Measurements from ENCODE around the gene SGCB. TPM values are rescaled to one million over a fixed set of nuclear protein-coding genes. Genes with fewer than 3 reads are reported as not detected.

Gene SGCB
- total RNA-seq, 1 donor from 2014 or later: 26.5 TPM

DNA sequence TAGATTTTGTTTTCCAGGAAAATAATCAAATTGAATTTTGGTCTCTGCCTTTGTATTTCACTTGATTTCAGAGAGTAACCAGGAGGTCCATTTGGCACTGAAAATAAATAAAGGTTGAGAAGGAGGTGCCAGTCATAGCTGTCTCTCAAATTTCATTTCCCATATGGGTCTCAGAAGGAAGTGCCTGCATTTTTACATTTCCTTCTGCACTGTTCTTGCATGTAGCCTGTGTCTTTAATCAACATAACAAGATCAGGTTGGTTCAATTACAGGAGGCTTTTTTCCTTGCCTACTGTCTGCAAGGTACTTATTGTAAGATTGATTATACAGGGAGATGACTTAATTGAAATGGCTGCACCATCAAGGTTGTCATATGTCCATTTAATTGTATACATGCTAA lies 33.7 kb downstream of the SGCB start:
- Histone ChIP-seq H3K36me3 (no peaks in the 10 kb centered on the region), H3K27me3 (no peaks in the 10 kb centered on the region), H3K4me1 (no peaks in the 10 kb centered on the region), H3K27ac (no peak overlapping the region), H3K4me3 (no peak overlapping the region), H3K9me3 (no peaks in the 10 kb centered on the region)
- TF ChIP-seq POLR2A (IDR thresholded peaks at IDR 0.05) (no peak), POLR2AphosphoS5 (IDR thresholded peaks at IDR 0.05; ENCODE audit: insufficient read depth in 1 of 2, low read depth in 1 of 2) (no peak)
- TF ChIP-seq, protein P1, sequence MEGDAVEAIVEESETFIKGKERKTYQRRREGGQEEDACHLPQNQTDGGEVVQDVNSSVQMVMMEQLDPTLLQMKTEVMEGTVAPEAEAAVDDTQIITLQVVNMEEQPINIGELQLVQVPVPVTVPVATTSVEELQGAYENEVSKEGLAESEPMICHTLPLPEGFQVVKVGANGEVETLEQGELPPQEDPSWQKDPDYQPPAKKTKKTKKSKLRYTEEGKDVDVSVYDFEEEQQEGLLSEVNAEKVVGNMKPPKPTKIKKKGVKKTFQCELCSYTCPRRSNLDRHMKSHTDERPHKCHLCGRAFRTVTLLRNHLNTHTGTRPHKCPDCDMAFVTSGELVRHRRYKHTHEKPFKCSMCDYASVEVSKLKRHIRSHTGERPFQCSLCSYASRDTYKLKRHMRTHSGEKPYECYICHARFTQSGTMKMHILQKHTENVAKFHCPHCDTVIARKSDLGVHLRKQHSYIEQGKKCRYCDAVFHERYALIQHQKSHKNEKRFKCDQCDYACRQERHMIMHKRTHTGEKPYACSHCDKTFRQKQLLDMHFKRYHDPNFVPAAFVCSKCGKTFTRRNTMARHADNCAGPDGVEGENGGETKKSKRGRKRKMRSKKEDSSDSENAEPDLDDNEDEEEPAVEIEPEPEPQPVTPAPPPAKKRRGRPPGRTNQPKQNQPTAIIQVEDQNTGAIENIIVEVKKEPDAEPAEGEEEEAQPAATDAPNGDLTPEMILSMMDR (IDR thresholded peaks at IDR 0.05): no peak
- no peak for DNase-seq (ENCODE audit: extremely low spot score in 2 of 2)
- intact Hi-C loops (cut with DNase I): no loop called here

DNA sequence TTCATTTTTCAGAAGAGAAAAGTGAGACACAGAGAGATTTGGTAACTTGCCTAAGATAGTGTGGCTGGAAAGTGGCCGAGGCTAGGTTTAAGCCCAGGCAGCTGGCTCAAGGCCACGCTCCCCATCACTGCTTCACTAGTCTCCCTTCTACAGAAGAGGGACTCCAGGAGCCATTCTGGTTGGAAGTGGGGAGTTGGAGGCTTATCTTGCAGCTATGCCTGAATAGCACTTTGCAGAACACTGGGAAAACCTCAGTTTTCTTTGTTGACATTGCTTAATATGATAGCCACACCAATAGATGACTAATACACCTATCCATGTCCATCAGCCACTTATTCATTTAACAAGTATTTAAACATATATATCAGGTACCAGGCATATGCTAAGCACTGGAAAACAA lies 36.5 kb downstream of the SGCB start:
- H3K9me3 ChIP-seq: no peaks in the 10 kb centered on the region
- TF ChIP-seq, protein P1 (IDR thresholded peaks at IDR 0.05): no peak
- TF ChIP-seq POLR2A (IDR thresholded peaks at IDR 0.05) (no peak), POLR2AphosphoS5 (IDR thresholded peaks at IDR 0.05; ENCODE audit: insufficient read depth in 1 of 2, low read depth in 1 of 2) (no peak)
- H3K27me3 ChIP-seq: no peaks in the 10 kb centered on the region
- DNase-seq (ENCODE audit: extremely low spot score in 2 of 2): no peak
- H3K27ac ChIP-seq: no peak overlapping the region
- no peak overlapping the region for H3K4me3 ChIP-seq
- intact Hi-C loops (cut with DNase I): no loop called here
- no peaks in the 10 kb centered on the region for H3K4me1 ChIP-seq
- no peaks in the 10 kb centered on the region for H3K36me3 ChIP-seq

DNA sequence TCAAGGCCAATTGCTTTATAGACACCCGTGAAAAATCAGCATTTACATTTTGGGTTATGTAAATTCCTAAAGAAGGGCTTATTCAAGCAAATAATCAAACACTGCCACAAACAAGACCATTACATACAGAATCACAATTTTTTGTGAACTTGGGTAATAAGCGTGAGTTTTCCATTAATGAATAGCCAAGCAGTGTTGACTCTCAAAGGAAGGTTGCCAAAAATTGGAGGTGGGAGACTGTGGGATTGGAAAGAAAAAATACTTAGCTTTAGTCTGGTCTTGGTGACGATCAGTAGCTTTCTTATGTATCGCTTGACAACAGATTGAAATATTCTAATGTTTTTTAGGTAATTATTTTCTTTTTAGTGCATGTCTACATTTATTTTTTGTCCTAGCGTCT lies 38.8 kb downstream of the SGCB start:
- H3K27me3 ChIP-seq: no peaks in the 10 kb centered on the region
- TF ChIP-seq POLR2A (IDR thresholded peaks at IDR 0.05) (no peak), POLR2AphosphoS5 (IDR thresholded peaks at IDR 0.05; ENCODE audit: insufficient read depth in 1 of 2, low read depth in 1 of 2) (no peak)
- TF ChIP-seq, protein P1 (IDR thresholded peaks at IDR 0.05): no peak
- no peaks in the 10 kb centered on the region for H3K4me1 ChIP-seq
- H3K9me3 ChIP-seq: no peaks in the 10 kb centered on the region
- no peak overlapping the region for H3K27ac ChIP-seq
- H3K4me3 ChIP-seq: no peak overlapping the region
- H3K36me3 ChIP-seq: no peaks in the 10 kb centered on the region
- no peak for DNase-seq (ENCODE audit: extremely low spot score in 2 of 2)
- intact Hi-C loops (cut with DNase I): no loop called here

DNA sequence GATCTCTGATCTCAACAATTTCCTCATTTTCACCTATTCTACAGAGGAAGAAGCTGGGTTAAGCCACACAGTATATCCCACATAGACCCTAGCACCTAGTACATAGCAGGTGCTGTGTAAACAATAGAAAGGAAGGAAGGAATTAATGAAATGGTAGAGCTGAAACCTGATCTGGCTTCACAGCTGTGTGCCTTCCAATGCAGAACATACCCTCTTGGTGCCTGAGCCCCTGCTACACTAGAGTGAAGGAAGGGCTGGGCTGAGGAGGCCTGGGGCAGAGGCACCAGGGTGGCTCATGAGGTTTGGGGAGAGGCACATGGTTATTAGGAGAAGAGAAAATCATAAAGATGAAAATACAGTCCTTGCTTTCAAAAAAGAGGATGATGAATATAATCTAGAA lies 39.3 kb downstream of the SGCB start:
- no peak for TF ChIP-seq POLR2A (IDR thresholded peaks at IDR 0.05)
- TF ChIP-seq POLR2AphosphoS5 (IDR thresholded peaks at IDR 0.05; ENCODE audit: insufficient read depth in 1 of 2, low read depth in 1 of 2): no peak
- TF ChIP-seq, protein P1 (IDR thresholded peaks at IDR 0.05): no peak
- no peak overlapping the region for H3K4me3 ChIP-seq
- DNase-seq (ENCODE audit: extremely low spot score in 2 of 2): no peak
- H3K36me3 ChIP-seq: no peaks in the 10 kb centered on the region
- intact Hi-C loops (cut with DNase I): no loop called here
- no peak overlapping the region for H3K27ac ChIP-seq
- H3K27me3 ChIP-seq: no peaks in the 10 kb centered on the region
- H3K4me1 ChIP-seq: no peaks in the 10 kb centered on the region
- H3K9me3 ChIP-seq: no peaks in the 10 kb centered on the region

GRCh38 chr4:51997647-51998046 lies 40.5 kb downstream of the SGCB start:
- no peak for DNase-seq (ENCODE audit: extremely low spot score in 2 of 2)
- no peaks in the 10 kb centered on the region for H3K36me3 ChIP-seq
- no peak overlapping the region for H3K4me3 ChIP-seq
- intact Hi-C loops (cut with DNase I): no loop called here
- no peaks in the 10 kb centered on the region for H3K4me1 ChIP-seq
- H3K27me3 ChIP-seq: no peaks in the 10 kb centered on the region
- no peak for TF ChIP-seq POLR2A (IDR thresholded peaks at IDR 0.05)
- TF ChIP-seq, protein P1 (IDR thresholded peaks at IDR 0.05): no peak
- TF ChIP-seq POLR2AphosphoS5 (IDR thresholded peaks at IDR 0.05; ENCODE audit: insufficient read depth in 1 of 2, low read depth in 1 of 2): no peak
- no peaks in the 10 kb centered on the region for H3K9me3 ChIP-seq
- H3K27ac ChIP-seq: no peak overlapping the region
